SKM-1 (cell line): ENCODE results near the gene PBX2.
"Not testable (repeated sequence)": the region's sequence is repeated elsewhere in the genome, so short reads cannot be mapped to it uniquely, and the experiment has no call there.

ENCODE experiments used
- DNase-seq: peaks from one replicate; lab custom pipeline; 2025; ENCODE audit not compliant: unreplicated experiment; lab: John Stamatoyannopoulos, UW

Gene PBX2

DNA sequence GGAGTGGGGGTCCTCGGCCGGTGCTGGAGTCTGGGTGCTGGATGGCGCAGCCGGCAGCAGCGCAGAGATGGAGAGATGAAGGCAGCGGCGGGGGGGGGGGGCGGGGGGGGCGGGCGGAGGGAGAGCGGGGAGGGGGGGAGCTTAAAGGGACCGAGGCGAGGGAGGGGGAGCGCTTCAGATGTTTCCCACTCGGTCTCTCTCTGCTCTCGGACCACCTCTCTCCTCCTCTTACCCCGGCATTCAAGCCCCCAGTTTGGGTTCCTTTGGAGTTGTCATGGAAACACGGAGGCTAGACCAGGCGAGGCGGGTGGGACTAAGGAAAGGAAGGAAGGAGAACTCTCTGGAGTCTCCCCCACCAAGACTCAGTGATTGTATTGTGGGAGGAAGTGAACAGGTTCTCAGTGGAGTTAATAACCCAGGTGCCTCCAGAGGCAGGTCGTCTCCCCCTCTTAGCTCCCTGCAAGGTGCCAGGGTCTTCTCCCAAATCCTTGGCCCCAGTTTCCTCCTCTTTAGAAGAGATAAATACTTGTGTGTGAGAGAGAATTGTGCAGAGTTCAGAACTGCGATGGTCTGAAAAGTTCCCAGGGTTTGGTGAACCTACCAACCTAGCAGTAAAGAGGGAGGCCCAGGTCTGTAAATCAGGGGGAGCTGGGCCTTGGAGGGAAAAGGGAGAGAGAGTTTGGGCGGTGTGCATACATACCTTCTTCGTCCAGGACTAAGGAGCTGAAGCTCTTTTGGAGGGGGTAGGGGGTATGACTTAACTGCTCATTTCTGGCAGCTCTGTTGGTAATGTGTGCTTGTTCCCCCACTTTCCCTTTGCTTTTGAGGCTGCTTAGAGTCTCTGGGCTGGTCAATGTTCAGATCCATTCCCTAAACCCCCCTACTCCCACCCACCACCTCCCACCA is 37.9 kb downstream of the PBX2 start, which contains the start of gene PRRT1:
Gene PRRT1 (minus strand): TSS at position 77 of the 906 bp plus-strand sequence. CDS start 112 bp downstream, outside the sequence.
- no peak for DNase-seq

DNA sequence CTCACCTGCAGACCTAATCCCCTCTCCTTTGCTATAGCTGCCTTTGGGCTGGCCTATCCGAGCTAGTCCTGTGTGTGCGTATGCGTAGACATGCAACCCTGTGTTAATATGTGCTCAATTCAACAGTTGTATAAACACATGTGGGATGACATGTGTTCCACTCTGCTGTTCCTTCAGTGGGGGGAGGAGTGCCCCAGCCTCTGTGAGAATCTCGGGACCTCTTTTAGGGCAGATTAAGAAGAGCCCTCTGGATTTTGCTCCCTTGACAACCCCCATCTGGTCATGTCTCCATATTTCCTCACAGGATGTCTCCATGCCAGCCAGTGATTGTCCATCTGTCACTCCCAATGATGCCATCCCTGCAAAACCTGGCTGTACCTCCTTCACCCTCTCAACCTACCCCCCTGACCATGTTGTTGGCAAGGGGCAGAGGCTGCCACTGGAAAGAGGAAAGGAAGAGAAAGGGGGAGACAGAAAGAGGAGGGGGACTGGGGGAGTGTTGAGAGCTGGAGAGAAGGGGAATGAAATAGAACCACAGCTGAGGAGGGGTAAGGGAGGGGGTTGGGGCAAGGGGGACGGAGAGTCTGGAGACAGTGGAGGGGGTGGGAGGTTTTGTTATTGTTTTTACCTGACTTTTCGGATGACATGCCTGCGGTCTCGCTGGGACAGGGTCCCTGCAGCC is 38.7 kb downstream of the PBX2 start:
- no peak for DNase-seq

DNA sequence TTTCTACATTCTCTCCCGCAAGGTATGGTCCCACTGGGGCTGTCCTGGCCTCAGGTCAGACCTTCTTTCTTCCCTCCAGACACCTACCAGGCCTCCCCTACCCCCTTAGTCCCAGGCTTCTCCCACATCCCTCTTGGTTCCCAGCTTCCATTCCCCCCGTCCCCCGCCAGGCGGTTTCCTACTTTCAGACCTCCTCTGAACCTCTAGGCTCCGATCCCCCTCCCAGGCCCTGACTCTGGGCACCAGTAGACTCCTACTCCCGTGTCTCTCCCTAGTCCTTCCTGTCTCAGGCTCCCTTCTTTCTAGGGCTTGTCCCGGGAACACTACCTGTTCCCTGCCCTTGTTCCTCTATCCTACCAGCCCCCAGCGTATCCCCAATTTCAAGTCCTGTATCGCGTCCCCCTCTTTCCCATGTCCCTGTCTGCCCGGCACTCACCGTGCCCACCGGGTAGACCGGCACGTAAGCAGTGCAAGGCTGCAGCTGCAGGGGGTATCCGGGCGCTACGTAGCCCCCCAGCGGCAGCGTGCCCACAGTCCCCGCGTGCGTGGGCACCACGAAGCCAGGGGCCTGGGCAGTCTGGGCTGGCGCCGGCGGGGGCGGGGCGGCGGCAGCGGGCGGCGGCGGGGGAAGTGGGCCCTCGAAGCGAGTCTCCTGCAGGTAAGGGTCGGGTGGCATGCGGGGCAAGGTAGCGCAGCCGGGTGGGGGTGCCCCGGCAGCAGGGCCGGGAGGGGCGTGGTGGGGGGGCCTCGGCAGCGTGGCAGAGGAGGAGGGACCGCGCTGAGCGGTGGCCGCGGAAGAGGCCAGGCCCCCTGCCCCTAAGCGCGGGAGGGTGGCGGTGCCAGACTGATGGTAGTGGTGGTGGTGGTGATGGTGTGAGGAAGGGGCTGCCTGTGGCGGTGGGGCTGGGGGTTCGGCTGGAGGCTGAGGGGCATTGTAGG is 39.8 kb downstream of the PBX2 start:
- no peak for DNase-seq

DNA sequence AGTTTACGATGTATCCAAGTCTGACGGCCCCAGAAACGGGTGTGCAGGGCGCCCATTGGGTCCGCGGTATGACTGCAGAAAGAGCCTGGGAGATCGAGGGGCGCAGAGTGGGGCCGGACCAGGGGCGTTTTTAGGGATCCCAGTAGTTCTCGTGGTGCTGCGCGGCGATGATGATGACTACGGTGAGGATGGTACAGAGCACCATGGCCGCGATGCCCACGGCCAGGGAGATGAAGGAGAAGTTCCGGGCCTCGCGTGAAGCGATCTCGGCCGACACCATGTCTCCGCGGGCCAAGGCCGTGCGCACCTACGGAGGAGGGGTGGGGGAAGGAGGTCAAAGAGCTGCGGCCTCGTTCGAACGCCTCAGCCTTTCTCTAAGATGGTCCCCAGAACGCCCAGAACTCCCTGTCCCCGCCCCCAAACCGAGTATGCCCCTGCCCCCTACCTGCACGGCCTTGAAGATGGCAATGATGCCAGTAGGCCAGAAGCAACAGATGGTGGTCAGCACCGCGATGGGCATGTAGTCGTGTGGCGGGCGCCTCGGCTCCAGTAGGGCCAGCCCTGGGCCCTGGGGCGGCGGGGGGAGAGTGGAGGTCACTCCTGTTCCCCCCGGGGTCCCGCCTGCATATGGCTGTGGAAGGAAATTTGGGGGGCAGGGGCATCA is 40.8 kb downstream of the PBX2 start:
- DNase-seq = no peak

DNA sequence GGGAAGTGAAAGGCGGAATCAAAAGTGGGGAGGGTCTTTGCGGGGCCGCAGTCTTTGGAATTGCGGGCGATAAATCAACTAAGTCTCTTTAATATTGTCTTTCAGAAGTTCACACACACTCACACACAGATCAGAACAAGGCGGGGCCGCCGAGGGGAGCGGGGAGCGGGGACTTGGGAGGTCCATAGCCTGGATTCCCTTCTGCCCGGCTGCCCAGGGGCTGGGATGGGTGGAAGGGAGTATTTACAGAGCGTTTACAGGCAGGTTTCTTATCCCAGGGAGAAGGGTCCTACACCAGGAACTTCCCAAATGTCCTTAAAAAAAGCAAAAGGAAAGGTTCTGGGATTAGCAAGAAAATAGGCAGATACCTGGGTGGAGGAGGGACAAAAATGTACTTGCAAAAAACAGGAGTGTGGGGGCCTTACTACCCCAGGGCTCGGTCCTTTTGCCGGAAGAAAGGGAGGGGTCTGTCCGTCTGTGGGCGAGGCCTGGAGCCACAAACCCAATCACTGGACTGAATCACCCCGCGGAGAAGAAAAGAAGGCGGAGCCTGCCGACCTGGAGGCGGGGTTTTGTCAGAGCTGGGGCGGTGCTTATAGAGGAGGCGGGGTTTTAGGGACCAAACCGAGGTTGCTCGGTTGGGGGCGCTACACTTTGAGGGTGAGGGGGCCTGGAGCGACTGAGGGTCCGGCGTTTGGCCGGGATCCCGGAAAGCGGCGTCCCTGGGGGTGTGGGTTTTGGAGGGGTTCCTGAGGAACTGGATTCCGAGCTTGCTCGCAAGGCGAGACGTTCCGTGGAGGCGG is 41.5 kb downstream of the PBX2 start:
- DNase-seq = peak; percentile 21

DNA sequence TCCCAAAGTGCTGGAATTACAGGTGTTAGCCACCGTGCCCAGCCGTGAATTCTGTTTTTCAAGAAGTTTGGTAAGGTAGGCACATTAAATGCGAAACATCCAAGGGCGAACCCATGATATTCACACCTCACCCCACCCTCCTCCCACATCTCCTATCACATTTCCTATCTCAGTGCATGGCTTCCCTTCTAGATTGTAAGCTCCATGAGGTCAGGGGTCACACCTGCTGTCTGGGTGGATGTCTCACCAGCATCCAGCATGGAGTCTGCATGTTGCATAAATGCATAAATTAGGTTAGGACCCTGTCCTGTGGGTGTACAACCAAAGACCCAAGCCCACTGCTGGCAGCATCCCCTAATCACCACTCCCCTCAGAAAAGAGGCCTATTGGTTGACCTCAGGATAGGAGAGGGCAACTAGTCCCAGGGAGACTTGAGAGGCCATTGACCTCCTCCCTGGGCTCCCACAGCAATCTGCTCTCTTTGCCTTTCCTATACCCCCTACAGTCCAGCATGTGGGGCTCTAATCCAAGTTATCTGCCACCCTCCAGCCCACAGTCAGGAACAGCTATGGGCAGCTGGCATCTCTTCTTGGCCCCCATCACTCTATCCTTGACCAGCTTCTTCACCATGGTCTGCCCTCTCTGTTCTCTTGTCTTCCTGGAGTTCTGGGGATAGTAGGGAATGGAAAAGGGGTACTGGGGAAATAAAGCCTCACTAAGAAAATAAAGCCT is 42.4 kb downstream of the PBX2 start:
- DNase-seq = no peak

DNA sequence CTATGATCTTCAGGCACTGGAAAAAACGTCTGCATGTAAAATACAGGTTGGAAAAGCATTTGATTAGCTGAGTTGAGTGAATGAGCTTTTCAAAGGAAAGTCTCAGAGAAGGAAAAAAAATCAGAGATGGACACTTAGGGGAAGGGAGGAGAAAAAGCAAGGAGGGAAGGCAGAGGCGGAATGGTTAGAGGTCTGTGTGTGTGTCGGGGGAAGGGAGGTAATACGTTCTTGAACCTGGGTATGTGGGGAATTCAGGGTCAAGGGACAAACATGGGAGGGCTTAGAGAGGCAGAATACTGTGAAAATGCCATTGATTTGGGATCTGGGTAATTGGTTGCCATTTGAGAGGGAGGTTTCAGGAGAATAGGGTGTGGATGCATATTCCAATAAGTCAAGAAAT is 43.3 kb downstream of the PBX2 start:
- DNase-seq = no peak

DNA sequence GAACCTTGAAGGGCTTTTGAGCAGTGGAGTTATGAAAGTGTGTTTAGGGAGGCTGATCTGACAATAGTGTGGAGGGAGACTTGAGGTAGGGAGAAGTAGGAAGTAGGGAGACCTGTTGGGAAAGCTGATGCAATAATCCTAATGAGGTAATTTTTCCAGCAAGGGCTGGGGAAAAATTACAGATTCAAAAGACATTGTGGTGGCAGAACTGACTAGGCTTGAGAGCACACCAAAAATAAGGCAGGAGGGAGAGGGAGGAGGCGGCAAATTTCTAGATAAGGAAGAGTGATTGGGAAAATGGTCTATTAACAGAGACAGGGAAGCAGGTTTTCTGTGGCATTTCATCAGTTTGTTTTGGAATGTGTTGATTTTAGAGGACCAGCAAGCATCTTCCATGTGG is 43.7 kb downstream of the PBX2 start:
- no peak for DNase-seq

DNA sequence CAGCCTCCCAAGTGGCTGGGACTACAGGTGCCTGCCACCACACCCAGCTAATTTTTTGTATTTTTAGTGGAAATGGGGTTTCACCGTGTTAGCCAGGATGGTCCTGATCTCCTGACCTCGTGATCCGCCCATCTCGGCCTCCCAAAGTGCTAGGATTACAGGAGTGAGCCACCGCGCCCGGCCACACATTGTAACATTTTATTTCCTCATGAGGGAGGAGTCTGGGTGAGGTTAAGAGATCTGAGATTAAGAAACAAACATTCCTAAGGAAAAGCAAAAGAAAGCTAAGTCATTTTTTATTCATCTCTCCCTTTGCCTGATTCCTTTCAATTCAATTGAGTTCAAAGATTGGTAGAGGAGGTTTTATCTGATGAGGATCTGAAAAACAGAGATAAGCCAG is 45.8 kb downstream of the PBX2 start:
- DNase-seq = not testable (repeated sequence)

DNA sequence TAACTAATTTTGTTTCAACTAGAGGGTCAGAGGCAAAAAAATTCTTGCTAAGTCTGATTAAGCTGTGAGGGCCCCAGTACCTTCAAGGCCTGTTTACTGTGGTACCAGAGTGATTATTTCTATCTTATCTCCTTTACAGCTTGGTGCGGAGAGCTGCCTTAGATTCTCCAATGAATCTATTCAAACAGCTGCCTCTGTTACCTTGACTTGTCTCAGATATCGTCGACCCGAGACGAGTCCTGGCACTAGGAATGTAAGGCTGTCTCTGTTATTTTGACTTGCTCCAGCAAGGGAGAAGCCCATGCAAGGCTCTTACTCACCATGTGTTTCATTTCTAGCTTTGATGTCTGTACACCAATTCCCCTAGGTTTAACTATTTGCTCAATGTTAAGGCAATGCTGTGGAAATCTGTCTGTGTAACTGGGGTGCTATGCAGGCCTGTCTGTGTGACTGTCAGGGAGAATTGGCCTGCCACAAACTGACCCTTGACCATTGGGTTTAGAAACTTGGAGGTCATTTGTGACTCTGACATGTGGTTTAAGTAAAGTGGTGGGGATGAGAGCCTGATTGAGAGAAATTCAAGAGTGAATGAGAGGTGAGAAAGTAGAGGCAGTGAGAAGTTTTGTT is 49.5 kb downstream of the PBX2 start:
- no peak for DNase-seq

DNA sequence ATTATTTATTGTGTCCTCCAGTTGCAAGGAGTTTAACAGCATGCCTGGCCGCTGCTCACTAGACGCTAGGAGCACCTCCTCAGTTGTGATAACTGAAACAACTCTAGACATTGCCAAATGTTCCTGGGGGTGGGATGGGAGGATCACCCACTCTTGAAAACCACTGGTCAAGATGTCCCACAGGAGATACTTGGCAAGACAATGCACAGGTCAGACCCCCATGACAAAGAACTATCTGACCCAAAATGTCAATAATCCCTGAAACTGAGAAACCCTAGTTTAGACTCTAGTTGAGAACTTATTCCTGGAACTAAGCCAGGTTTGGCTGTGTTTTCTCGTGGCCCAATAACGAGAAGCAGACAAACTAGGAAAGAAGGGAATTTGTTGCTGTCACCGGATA is 50.4 kb downstream of the PBX2 start:
- no peak for DNase-seq

DNA sequence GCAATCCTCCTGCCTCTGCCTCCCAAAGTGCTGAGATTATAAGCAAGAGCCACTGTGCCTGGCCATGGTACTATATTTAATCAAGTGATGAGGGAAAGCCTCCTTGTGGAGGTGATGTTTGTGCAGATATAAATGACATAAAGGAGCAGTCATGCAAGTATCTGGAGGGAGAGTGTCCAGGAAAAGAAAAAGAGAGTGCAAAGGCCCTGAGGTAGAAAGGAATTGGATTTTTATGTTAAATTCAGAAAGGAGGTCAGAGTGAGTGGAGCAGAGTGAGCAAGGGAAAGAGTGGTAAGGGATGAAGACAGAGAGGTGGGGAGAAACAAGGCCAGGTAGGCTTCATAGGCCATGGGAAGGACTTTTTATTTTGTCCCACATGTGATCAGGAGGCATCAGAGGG is 52.5 kb downstream of the PBX2 start:
- no peak for DNase-seq
